DND-41 (cell line): ENCODE measurements around the gene NOTCH2.

Experiments used
- ATAC-seq: fragments of 200-7000 bp; cut with Tn5 transposase; 3 replicates; pipeline ENCODE4 v1.9.1; 2021; ENCODE audit warnings: low read depth; ENCODE audit not compliant: insufficient read depth
- DNase-seq: peaks from one replicate; pipeline ENCODE4 v3.0.0-alpha.2; 2020
- H2AFZ ChIP-seq: 2 replicates; pipeline ENCODE4 v1.6.0; 2012; ENCODE audit warnings: low read depth, low read length
- H3K27ac ChIP-seq: 2 replicates; pipeline ENCODE4 v1.5.1; 2012; ENCODE audit warnings: low read length, inconsistent platforms
- H3K27me3 ChIP-seq: fragments of 200-600 bp; sonication (generic); 2 replicates; pipeline ENCODE4 v1.6.0; 2012; ENCODE audit warnings: low read length, mild to moderate bottlenecking, inconsistent platforms; ENCODE audit not compliant: insufficient read depth, poor library complexity
- H3K36me3 ChIP-seq: 2 replicates; pipeline ENCODE4 v1.5.1; 2012; ENCODE audit warnings: low read length, inconsistent platforms; ENCODE audit not compliant: insufficient read depth
- H3K4me1 ChIP-seq: 2 replicates; pipeline ENCODE4 v1.5.1; 2012; ENCODE audit warnings: mild to moderate bottlenecking, low read length; ENCODE audit not compliant: insufficient read depth
- H3K4me2 ChIP-seq: 2 replicates; pipeline ENCODE4 v1.6.0; 2012; ENCODE audit warnings: mild to moderate bottlenecking, moderate library complexity, low read length, inconsistent platforms; ENCODE audit not compliant: insufficient read depth
- H3K4me3 ChIP-seq, 2 experiments: fragments of 200-600 bp in 1 of 2; shearing (Covaris generic) in 1 of 2; 2 replicates each; pipeline ENCODE4 v1.5.1; 2012 to 2016; ENCODE audit warnings: inconsistent platforms in 2 of 2, low read length in 2 of 2, mild to moderate bottlenecking in 2 of 2, low read depth in 1 of 2, moderate library complexity in 1 of 2
- H3K79me2 ChIP-seq: 2 replicates; pipeline ENCODE4 v1.6.0; 2012; ENCODE audit warnings: low read length, inconsistent platforms; ENCODE audit not compliant: insufficient read depth
- H3K9ac ChIP-seq: 2 replicates; pipeline ENCODE4 v1.6.0; 2012; ENCODE audit warnings: low read depth, mild to moderate bottlenecking, inconsistent platforms, low read length, moderate library complexity
- H3K9me3 ChIP-seq: 2 replicates; pipeline ENCODE4 v1.5.1; 2012; ENCODE audit warnings: low read length, moderate library complexity, mild to moderate bottlenecking, inconsistent platforms; ENCODE audit not compliant: insufficient read depth, severe bottlenecking
- H4K20me1 ChIP-seq: 2 replicates; pipeline ENCODE4 v1.6.0; 2012; ENCODE audit warnings: low read length; ENCODE audit not compliant: insufficient read depth
- CTCF ChIP-seq: IDR thresholded peaks from 2 replicates; pipeline ENCODE4 v1.5.1; 2012; ENCODE audit warnings: borderline replicate concordance, low read length, moderate library complexity, mild to moderate bottlenecking; ENCODE audit not compliant: poor library complexity, severe bottlenecking; ENCODE audit errors: extremely low read depth
- EZH2 ChIP-seq: IDR thresholded peaks from 3 replicates; pipeline ENCODE4 v1.6.1; 2012; ENCODE audit warnings: borderline replicate concordance, low read depth, mild to moderate bottlenecking, moderate library complexity, low read length, inconsistent platforms; ENCODE audit not compliant: severe bottlenecking

The NOTCH2 gene

GRCh38 chr1:119959268-119960220, 109.9 kb downstream of the NOTCH2 start:
- no peak overlapping the region for H2AFZ ChIP-seq
- no peaks in the 10 kb centered on the region for H4K20me1 ChIP-seq
- H3K36me3 ChIP-seq, result peaks cover 42% of the 10 kb centered on the region
- TF ChIP-seq EZH2 (no peak), CTCF (no peak)
- H3K4me3 ChIP-seq, result no peak overlapping the region
- H3K4me2 ChIP-seq, result no peak overlapping the region
- H3K27ac ChIP-seq, result no peak overlapping the region
- H3K4me1 ChIP-seq, result no peaks in the 10 kb centered on the region
- no peak overlapping the region for H3K9ac ChIP-seq
- H3K79me2 ChIP-seq, result no peaks in the 10 kb centered on the region
- DNase-seq (no peak), ATAC-seq (no peak)
- H3K9me3 ChIP-seq, result no peaks in the 10 kb centered on the region
- no peaks in the 10 kb centered on the region for H3K27me3 ChIP-seq

- no peak overlapping the region for H3K4me2 ChIP-seq
- TF ChIP-seq EZH2 (no peak), CTCF (no peak)
- no peak for DNase-seq
- no peaks in the 10 kb centered on the region for H3K9me3 ChIP-seq
- ATAC-seq, result no peak
- no peaks in the 10 kb centered on the region for H4K20me1 ChIP-seq
- no peak overlapping the region for H3K4me3 ChIP-seq
- no peak overlapping the region for H2AFZ ChIP-seq
- no peak overlapping the region for H3K9ac ChIP-seq
- peaks cover 49% of the 10 kb centered on the region for H3K36me3 ChIP-seq
- no peaks in the 10 kb centered on the region for H3K4me1 ChIP-seq
- H3K79me2 ChIP-seq, result no peaks in the 10 kb centered on the region
- H3K27me3 ChIP-seq, result no peaks in the 10 kb centered on the region
- H3K27ac ChIP-seq, result no peak overlapping the region
Measured at GRCh38 chr1:119958223-119958622, 111.2 kb downstream of the NOTCH2 start.

GRCh38 chr1:119956306-119956705, 113.2 kb downstream of the NOTCH2 start:
- ATAC-seq, result no peak
- Histone ChIP-seq H3K36me3 (peaks cover 61% of the 10 kb centered on the region), H3K79me2 (no peaks in the 10 kb centered on the region), H3K27ac (no peak overlapping the region), H3K27me3 (no peaks in the 10 kb centered on the region), H3K4me3 (no peak overlapping the region), H2AFZ (no peak overlapping the region), H3K4me1 (no peaks in the 10 kb centered on the region), H4K20me1 (no peaks in the 10 kb centered on the region), H3K9ac (no peak overlapping the region), H3K4me2 (no peak overlapping the region), H3K9me3 (no peaks in the 10 kb centered on the region)
- DNase-seq, result no peak
- TF ChIP-seq CTCF (no peak), EZH2 (no peak)
